Measurements from ENCODE around the gene SLC24A3.

GRCh38 chr20:19498756-19499155 is 286.3 kb downstream of the SLC24A3 start:
- TF ChIP-seq, protein P1, sequence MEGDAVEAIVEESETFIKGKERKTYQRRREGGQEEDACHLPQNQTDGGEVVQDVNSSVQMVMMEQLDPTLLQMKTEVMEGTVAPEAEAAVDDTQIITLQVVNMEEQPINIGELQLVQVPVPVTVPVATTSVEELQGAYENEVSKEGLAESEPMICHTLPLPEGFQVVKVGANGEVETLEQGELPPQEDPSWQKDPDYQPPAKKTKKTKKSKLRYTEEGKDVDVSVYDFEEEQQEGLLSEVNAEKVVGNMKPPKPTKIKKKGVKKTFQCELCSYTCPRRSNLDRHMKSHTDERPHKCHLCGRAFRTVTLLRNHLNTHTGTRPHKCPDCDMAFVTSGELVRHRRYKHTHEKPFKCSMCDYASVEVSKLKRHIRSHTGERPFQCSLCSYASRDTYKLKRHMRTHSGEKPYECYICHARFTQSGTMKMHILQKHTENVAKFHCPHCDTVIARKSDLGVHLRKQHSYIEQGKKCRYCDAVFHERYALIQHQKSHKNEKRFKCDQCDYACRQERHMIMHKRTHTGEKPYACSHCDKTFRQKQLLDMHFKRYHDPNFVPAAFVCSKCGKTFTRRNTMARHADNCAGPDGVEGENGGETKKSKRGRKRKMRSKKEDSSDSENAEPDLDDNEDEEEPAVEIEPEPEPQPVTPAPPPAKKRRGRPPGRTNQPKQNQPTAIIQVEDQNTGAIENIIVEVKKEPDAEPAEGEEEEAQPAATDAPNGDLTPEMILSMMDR (CRISPR knock-in tag; IDR thresholded peaks at IDR 0.05): no peak
- TF ChIP-seq RCOR2 (CRISPR knock-in tag; IDR thresholded peaks at IDR 0.05) (no peak), TAF1 (CRISPR knock-in tag; IDR thresholded peaks at IDR 0.05) (no peak)
